Natural killer cell (primary cell): Measurements from ENCODE around the gene TTC23. TPM values are rescaled to one million over a fixed set of nuclear protein-coding genes. Genes with fewer than 3 reads are reported as not detected.

Experiments
- ATAC-seq, 3 donors: fragments of 150-1000 bp in 2 of 3; fragments of 200-7000 bp in 1 of 3; cut with Tn5 transposase; 1 replicate in 1 of 3; 2 replicates in 2 of 3; pipeline ENCODE4 v1.10.0; 2021; ENCODE audit warnings: mild to moderate bottlenecking in 2 of 3, moderate library complexity in 2 of 3
- DNase-seq, 2 donors: peaks; one replicate each; pipeline versions ENCODE4 v3.0.0 to v3.0.0-alpha.2; 2013 to 2021; ENCODE audit warnings: mixed read lengths in 1 of 2
- H3K27ac ChIP-seq: one replicate; pipeline ENCODE4 v1.5.1; 2013; ENCODE audit warnings: mild to moderate bottlenecking, low read length
- H3K27me3 ChIP-seq: one replicate; pipeline ENCODE4 v1.6.1; 2013; ENCODE audit warnings: low read length; ENCODE audit not compliant: control insufficient read depth, insufficient read depth
- H3K36me3 ChIP-seq: one replicate; pipeline ENCODE4 v1.6.1; 2013; ENCODE audit warnings: low read length; ENCODE audit not compliant: control insufficient read depth, insufficient read depth
- H3K4me1 ChIP-seq: one replicate; pipeline ENCODE4 v1.6.1; 2013; ENCODE audit warnings: low read length; ENCODE audit not compliant: control insufficient read depth, insufficient read depth
- H3K4me3 ChIP-seq: one replicate; pipeline ENCODE4 v1.5.1; 2013; ENCODE audit warnings: low read length
- H3K9me3 ChIP-seq: one replicate; pipeline ENCODE4 v1.6.1; 2013; ENCODE audit warnings: low read length; ENCODE audit not compliant: control insufficient read depth, insufficient read depth
- H3K27ac Mint-ChIP-seq, 2 donors: one replicate each; pipeline ENCODE4 v1.8.0; 2022; ENCODE audit warnings: mild to moderate bottlenecking in 2 of 2, mixed read lengths in 2 of 2, moderate library complexity in 1 of 2
- H3K27me3 Mint-ChIP-seq, 2 donors: one replicate each; pipeline ENCODE4 v1.8.0; 2022; ENCODE audit warnings: low read depth in 2 of 2, mixed read lengths in 2 of 2
- H3K36me3 Mint-ChIP-seq: one replicate; pipeline ENCODE4 v1.8.0; 2022; ENCODE audit warnings: mixed read lengths
- H3K4me1 Mint-ChIP-seq, 2 donors: one replicate each; pipeline ENCODE4 v1.8.0; 2022; ENCODE audit warnings: mixed read lengths in 2 of 2
- H3K4me3 Mint-ChIP-seq: one replicate; pipeline ENCODE4 v1.8.0; 2022; ENCODE audit warnings: mild to moderate bottlenecking, moderate library complexity, mixed read lengths
- H3K9me3 Mint-ChIP-seq, 2 donors: one replicate each; pipeline ENCODE4 v1.8.0; 2022; ENCODE audit warnings: mixed read lengths in 2 of 2
- WGBS: methylation state at CpG from one replicate; pipeline ENCODE4 v1.1.7; 2013; ENCODE audit warnings: missing lambda C conversion rate; ENCODE audit not compliant: insufficient coverage; 5-methylcytosine and 5-hydroxymethylcytosine counted together
- intact Hi-C: fragments of 100-400 bp; cut with micrococcal nuclease; formaldehyde crosslinking; loops from one replicate; pipeline ENCODE4 v1.14.2; 2022
- total RNA-seq, 4 donors: library from RNA; stranded (reverse); fragments of 120-200 nt in 1 of 4; gene quantifications; one replicate each; pipeline versions ENCODE4 v1.2.3 to v1.2.4, GENCODE V29; 2013 to 2022
- TF ChIP-seq, protein P1 (sequence below): fragments of 200-600 bp; IDR thresholded peaks from one replicate; pipeline ENCODE4 v1.8.0; 2022; ENCODE audit warnings: antibody characterized with exemption

Gene TTC23
- total RNA-seq, 3 donors from 2014 or later (not counting 1 experiment from before 2014, with no cell fraction given), result 0.75 to 1.1 (median 1.0) TPM

DNA sequence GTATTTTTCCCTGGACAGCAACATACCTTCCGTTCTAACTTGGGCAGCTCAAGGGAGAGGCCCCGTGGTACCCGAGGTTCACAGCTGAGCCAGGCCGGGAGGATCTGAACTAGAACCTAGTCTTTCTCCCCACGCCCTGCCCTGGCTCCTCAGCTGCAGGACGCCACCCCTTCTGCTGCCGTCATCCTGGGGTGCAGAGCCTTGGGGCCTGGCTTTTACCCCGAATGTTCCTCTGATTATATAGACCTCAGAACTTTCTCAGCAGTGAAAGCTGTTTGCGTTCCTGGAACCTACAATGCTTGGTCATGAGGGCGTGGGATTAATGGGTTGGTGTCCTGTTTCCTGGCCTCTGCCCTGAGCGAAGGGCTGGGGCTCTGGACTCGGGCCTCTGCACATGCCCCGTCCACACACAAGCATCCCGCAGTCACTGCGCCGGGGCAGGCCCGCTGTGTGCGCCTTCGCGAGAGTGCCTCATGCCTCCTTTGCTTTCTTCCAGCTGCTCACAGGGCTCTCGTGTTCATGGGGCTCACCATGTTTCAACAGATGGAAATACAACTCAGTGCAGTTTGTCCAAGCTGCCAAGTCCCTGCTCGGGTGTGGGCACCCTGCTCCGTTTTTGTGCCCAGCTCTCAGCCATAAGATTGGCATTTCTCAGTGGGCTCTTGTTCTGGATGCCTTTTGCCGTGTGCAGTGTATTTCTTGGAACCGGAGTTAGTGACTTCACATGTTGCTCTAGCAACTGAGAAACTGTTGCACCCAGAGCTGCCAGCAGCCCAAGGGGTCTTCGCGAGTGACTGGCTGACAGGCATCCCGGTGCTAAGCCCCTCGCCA is 124.1 kb downstream of the TTC23 start:
- Mint-ChIP-seq H3K27me3 (peaks cover 0 to 4% of the 10 kb centered on the region in 2 donors), H3K36me3 (no peaks in the 10 kb centered on the region), H3K9me3 (no peaks in the 10 kb centered on the region), H3K4me3 (no peak overlapping the region), H3K27ac (no peak overlapping the region), H3K4me1 (no peaks in the 10 kb centered on the region)
- no peaks in the 10 kb centered on the region for H3K9me3 ChIP-seq
- TF ChIP-seq, protein P1, sequence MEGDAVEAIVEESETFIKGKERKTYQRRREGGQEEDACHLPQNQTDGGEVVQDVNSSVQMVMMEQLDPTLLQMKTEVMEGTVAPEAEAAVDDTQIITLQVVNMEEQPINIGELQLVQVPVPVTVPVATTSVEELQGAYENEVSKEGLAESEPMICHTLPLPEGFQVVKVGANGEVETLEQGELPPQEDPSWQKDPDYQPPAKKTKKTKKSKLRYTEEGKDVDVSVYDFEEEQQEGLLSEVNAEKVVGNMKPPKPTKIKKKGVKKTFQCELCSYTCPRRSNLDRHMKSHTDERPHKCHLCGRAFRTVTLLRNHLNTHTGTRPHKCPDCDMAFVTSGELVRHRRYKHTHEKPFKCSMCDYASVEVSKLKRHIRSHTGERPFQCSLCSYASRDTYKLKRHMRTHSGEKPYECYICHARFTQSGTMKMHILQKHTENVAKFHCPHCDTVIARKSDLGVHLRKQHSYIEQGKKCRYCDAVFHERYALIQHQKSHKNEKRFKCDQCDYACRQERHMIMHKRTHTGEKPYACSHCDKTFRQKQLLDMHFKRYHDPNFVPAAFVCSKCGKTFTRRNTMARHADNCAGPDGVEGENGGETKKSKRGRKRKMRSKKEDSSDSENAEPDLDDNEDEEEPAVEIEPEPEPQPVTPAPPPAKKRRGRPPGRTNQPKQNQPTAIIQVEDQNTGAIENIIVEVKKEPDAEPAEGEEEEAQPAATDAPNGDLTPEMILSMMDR, result no peak
- no peak overlapping the region for H3K27ac ChIP-seq
- no peaks in the 10 kb centered on the region for H3K27me3 ChIP-seq
- DNase-seq (no peak), ATAC-seq (no peak)
- H3K36me3 ChIP-seq, result no peaks in the 10 kb centered on the region
- 85% methylated on average over 29 of the region's 29 CpGs for WGBS
- H3K4me1 ChIP-seq, result peaks cover 4% of the 10 kb centered on the region
- H3K4me3 ChIP-seq, result no peak overlapping the region
- intact Hi-C loops, result no loop called here

DNA sequence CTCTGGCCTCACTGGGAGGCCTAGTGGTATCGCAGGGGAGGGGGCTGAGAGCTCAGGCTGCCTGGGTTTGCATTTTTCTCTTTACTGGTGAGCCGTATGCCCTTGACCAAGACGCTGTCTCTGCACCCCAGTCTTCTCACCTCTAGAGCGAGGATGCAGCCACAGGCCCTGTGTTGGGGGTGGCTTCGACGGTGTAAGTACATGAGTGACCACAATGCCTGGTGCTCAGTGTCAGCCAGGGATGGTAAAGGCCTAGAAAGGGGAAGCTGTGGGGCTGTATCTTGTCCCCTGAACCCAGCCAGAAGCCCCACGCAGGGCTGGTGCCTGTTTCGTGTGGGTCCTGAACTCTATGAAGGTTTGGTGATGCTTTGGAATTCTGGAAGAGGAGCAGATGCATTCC is 124.7 kb downstream of the TTC23 start:
- Histone ChIP-seq H3K27me3 (no peaks in the 10 kb centered on the region), H3K4me3 (no peak overlapping the region), H3K27ac (no peak overlapping the region), H3K36me3 (no peaks in the 10 kb centered on the region), H3K4me1 (peaks cover 4% of the 10 kb centered on the region), H3K9me3 (no peaks in the 10 kb centered on the region)
- no peak for ATAC-seq
- no peak for DNase-seq
- Mint-ChIP-seq H3K27ac (no peak overlapping the region), H3K4me1 (no peaks in the 10 kb centered on the region), H3K36me3 (no peaks in the 10 kb centered on the region), H3K9me3 (no peaks in the 10 kb centered on the region), H3K4me3 (no peak overlapping the region), H3K27me3 (peaks cover 0 to 1% of the 10 kb centered on the region in 2 donors)
- TF ChIP-seq, protein P1, result no peak
- 49% methylated on average over 8 of the region's 8 CpGs for WGBS
- intact Hi-C loops, result no loop called here

DNA sequence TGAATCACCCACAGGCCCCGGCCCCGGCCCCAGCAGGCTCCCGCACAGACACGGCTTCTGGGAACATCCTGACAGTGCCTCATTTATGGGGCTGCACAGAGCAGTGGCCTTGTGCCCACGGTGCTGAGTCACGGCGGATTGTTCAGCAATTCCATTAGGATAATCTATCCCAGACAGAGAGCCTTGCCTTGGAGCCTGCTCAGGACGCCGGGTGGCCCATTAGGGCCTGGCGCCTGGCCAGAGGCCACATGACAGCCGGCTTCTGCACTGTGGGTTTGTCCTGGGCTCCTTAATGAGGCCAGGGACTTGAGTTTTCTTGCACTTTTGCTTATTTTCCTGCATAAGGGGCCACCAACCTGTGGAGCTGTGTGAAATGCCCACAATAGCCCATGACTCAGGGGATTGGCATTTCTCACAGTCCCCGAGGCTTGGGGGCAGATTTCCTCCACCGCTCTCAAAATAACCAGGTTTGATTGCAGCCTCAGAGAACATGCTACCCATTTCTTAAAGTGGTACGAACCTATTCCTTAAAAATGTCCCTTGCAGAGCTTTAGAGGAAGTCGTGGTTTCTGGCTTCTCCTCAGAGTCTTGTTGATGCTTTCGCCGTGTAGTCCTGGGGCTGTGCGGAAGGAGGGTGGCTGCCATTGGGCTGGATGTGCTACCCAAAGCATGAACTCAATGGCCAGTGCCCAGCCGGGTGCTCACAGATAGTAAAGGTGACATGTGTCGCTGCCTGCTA is 125.5 kb downstream of the TTC23 start:
- Mint-ChIP-seq H3K4me1 (no peaks in the 10 kb centered on the region), H3K27ac (no peak overlapping the region), H3K9me3 (no peaks in the 10 kb centered on the region), H3K4me3 (no peak overlapping the region), H3K36me3 (no peaks in the 10 kb centered on the region), H3K27me3 (no peaks in the 10 kb centered on the region)
- no peaks in the 10 kb centered on the region for H3K27me3 ChIP-seq
- ATAC-seq (no peak), DNase-seq (no peak)
- TF ChIP-seq, protein P1, result no peak
- no peaks in the 10 kb centered on the region for H3K9me3 ChIP-seq
- no peaks in the 10 kb centered on the region for H3K36me3 ChIP-seq
- 27% methylated on average over 20 of the region's 20 CpGs for WGBS
- H3K4me1 ChIP-seq, result peaks cover 4% of the 10 kb centered on the region
- H3K4me3 ChIP-seq, result no peak overlapping the region
- intact Hi-C loops, result no loop called here
- H3K27ac ChIP-seq, result no peak overlapping the region
